Osteocyte (in vitro differentiated cells): Measurements from ENCODE around the gene SNX4. TPM values are rescaled to one million over a fixed set of nuclear protein-coding genes. Genes with fewer than 3 reads are reported as not detected.

Experiments
- DNase-seq: peaks from one replicate; pipeline ENCODE4 v3.0.0; 2021; ENCODE audit warnings: mixed read lengths; ENCODE audit not compliant: unreplicated experiment; ENCODE audit errors: extremely low spot score
- H3K27ac Mint-ChIP-seq: one replicate; pipeline ENCODE4 v1.8.0; 2021; ENCODE audit warnings: mild to moderate bottlenecking, mixed read lengths; ENCODE audit not compliant: unreplicated experiment
- H3K27me3 Mint-ChIP-seq: one replicate; pipeline ENCODE4 v1.8.0; 2021; ENCODE audit warnings: mixed read lengths; ENCODE audit not compliant: unreplicated experiment
- H3K36me3 Mint-ChIP-seq: one replicate; pipeline ENCODE4 v1.8.0; 2021; ENCODE audit warnings: mixed read lengths; ENCODE audit not compliant: unreplicated experiment
- H3K4me1 Mint-ChIP-seq: one replicate; pipeline ENCODE4 v1.8.0; 2021; ENCODE audit warnings: mixed read lengths; ENCODE audit not compliant: unreplicated experiment
- H3K4me3 Mint-ChIP-seq: one replicate; pipeline ENCODE4 v1.8.0; 2021; ENCODE audit warnings: mild to moderate bottlenecking, moderate library complexity, mixed read lengths; ENCODE audit not compliant: unreplicated experiment
- H3K9me3 Mint-ChIP-seq: one replicate; pipeline ENCODE4 v1.8.0; 2021; ENCODE audit warnings: mixed read lengths; ENCODE audit not compliant: unreplicated experiment
- CTCF ChIP-seq: fragments of 200-600 bp; sonication (generic); IDR thresholded peaks from 2 replicates; pipeline ENCODE4 v1.5.0; 2021; ENCODE audit warnings: antibody characterized with exemption, mild to moderate bottlenecking, moderate library complexity
- total RNA-seq: library from RNA; stranded (reverse); gene quantifications from 2 replicates; pipeline ENCODE4 v1.2.1, GENCODE V29; 2021

SNX4 gene
- total RNA-seq, 1 donor from 2014 or later: 54.4 TPM

- Mint-ChIP-seq H3K4me1 (peaks cover 8% of the 10 kb centered on the region), H3K36me3 (no peaks in the 10 kb centered on the region), H3K27ac (no peak overlapping the region), H3K9me3 (no peaks in the 10 kb centered on the region), H3K4me3 (no peak overlapping the region), H3K27me3 (no peaks in the 10 kb centered on the region)
- TF ChIP-seq CTCF: no peak
- DNase-seq: peak; percentile 32
These were observed 85.4 kb downstream of the SNX4 start for GRCh38 chr3:125434582-125435011.

- no peak for TF ChIP-seq CTCF
- Mint-ChIP-seq H3K4me3 (no peak overlapping the region), H3K9me3 (no peaks in the 10 kb centered on the region), H3K27ac (no peak overlapping the region), H3K36me3 (no peaks in the 10 kb centered on the region), H3K4me1 (peaks cover 8% of the 10 kb centered on the region), H3K27me3 (no peaks in the 10 kb centered on the region)
- peak; percentile 65 for DNase-seq
These were observed 86.4 kb downstream of the SNX4 start for GRCh38 chr3:125433611-125434041.

- Mint-ChIP-seq H3K36me3 (no peaks in the 10 kb centered on the region), H3K9me3 (no peaks in the 10 kb centered on the region), H3K4me3 (no peak overlapping the region), H3K4me1 (peaks cover 8% of the 10 kb centered on the region), H3K27ac (no peak overlapping the region), H3K27me3 (no peaks in the 10 kb centered on the region)
- no peak for TF ChIP-seq CTCF
- no peak for DNase-seq
These were observed 86.9 kb downstream of the SNX4 start for GRCh38 chr3:125433091-125433534.

- peaks cover 1% of the 10 kb centered on the region for H3K4me1 Mint-ChIP-seq
- no peaks in the 10 kb centered on the region for H3K27me3 Mint-ChIP-seq
- no peaks in the 10 kb centered on the region for H3K36me3 Mint-ChIP-seq
- no peak overlapping the region for H3K4me3 Mint-ChIP-seq
- no peak overlapping the region for H3K27ac Mint-ChIP-seq
- TF ChIP-seq CTCF: no peak
- H3K9me3 Mint-ChIP-seq: no peaks in the 10 kb centered on the region
- DNase-seq: peak; percentile 27
These were observed 87.9 kb downstream of the SNX4 start for GRCh38 chr3:125431912-125432790.

GRCh38 chr3:125431391-125431790 is 88.6 kb downstream of the SNX4 start:
- Mint-ChIP-seq H3K27me3 (no peaks in the 10 kb centered on the region), H3K27ac (no peak overlapping the region), H3K9me3 (no peaks in the 10 kb centered on the region), H3K4me3 (no peak overlapping the region), H3K4me1 (no peaks in the 10 kb centered on the region), H3K36me3 (no peaks in the 10 kb centered on the region)
- no peak for DNase-seq
- TF ChIP-seq CTCF: no peak
